ENCODE results near the gene GADD45B.

GRCh38 chr19:2454962-2455850 is 20.7 kb upstream of the GADD45B start:
- TF ChIP-seq, protein P1, sequence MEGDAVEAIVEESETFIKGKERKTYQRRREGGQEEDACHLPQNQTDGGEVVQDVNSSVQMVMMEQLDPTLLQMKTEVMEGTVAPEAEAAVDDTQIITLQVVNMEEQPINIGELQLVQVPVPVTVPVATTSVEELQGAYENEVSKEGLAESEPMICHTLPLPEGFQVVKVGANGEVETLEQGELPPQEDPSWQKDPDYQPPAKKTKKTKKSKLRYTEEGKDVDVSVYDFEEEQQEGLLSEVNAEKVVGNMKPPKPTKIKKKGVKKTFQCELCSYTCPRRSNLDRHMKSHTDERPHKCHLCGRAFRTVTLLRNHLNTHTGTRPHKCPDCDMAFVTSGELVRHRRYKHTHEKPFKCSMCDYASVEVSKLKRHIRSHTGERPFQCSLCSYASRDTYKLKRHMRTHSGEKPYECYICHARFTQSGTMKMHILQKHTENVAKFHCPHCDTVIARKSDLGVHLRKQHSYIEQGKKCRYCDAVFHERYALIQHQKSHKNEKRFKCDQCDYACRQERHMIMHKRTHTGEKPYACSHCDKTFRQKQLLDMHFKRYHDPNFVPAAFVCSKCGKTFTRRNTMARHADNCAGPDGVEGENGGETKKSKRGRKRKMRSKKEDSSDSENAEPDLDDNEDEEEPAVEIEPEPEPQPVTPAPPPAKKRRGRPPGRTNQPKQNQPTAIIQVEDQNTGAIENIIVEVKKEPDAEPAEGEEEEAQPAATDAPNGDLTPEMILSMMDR (IDR thresholded peaks at IDR 0.05; ENCODE audit: extremely low read depth in 1 of 2, insufficient read depth in 1 of 2, low read depth in 1 of 2, low read length in 2 of 2) = no peak
- TF ChIP-seq MAX (IDR thresholded peaks at IDR 0.05; ENCODE audit: insufficient read depth, insufficient read length) (no peak), MYC (IDR thresholded peaks at IDR 0.05; ENCODE audit: low read depth, low read length) (no peak), FOS (IDR thresholded peaks at IDR 0.05; ENCODE audit: borderline replicate concordance, insufficient read depth, low read length) (no peak), POLR2A (IDR thresholded peaks at IDR 0.05; ENCODE audit: low read depth, low read length) (no peak), JUN (IDR thresholded peaks at IDR 0.05; ENCODE audit: borderline replicate concordance, insufficient read depth, insufficient read length, low read depth) (no peak), EZH2 (IDR thresholded peaks at IDR 0.05; ENCODE audit: borderline replicate concordance, low read depth, low read length, severe bottlenecking) (no peak), POLR2AphosphoS5 (IDR thresholded peaks at IDR 0.05; ENCODE audit: insufficient read depth, low read depth, low read length) (no peak)

Measured in endothelial cell of umbilical vein (primary cell).